Stimulated activated CD4-positive, alpha-beta T cell treated with anti-CD3 and anti-CD28 coated beads, Interleukin-1b, Interleukin-23, amount 100 ng/mL, for 48 hours (primary cell): ENCODE results near the gene PLEKHG3.
A peak's percentile ranks its signal among the peaks of the same experiment; 100 is the strongest.

Experiments
- DNase-seq: peaks from one replicate; pipeline ENCODE4 v3.0.0-alpha.2; 2020

PLEKHG3 gene

GRCh38 chr14:64748995-64749714, 44.9 kb downstream of the PLEKHG3 start:
- no peak for DNase-seq

GRCh38 chr14:64752909-64753308, 48.7 kb downstream of the PLEKHG3 start:
- DNase-seq: no peak

DNA sequence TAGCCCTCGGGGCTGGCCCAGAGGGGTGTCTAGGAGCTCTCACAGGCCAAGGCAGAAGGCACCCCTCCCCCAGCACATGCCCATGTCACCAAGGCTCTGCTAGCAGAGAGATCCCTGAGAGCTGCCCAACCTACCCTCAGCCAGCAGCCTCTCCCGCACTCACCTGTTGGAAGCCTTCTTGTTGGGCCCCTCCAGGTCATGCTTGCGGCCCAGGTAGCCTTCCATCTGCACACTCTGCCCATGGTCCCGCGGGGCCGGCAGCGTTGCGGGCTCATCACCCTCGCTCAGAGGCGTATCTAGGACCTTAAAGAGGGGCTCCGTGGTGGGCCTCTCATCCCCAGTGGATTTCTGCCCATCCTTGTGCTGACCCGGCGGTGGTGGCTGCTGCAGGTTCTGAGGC, 49.1 kb downstream of the PLEKHG3 start:
- DNase-seq: no peak

GRCh38 chr14:64753999-64754398, 49.8 kb downstream of the PLEKHG3 start:
- no peak for DNase-seq

DNA sequence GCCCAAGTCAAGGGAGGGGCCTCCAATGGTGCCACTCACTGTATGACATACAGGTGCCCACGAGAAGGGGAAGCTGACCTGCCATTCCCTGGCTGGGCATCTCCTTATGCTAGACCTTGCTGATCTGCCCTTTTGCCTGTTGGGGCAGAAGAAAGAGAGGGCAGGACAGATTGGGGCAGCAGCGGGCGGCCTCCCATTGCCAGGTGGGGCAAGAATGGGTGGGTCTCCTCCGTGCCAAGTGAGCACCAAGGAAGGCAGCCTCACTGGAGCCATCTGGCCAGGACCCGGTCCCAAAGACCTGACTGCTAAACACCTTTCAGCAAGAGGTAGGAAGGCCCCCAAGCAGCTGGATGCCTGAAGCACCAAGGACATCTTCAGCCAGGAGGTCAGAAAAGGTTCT, 50.5 kb downstream of the PLEKHG3 start:
- DNase-seq: no peak

DNA sequence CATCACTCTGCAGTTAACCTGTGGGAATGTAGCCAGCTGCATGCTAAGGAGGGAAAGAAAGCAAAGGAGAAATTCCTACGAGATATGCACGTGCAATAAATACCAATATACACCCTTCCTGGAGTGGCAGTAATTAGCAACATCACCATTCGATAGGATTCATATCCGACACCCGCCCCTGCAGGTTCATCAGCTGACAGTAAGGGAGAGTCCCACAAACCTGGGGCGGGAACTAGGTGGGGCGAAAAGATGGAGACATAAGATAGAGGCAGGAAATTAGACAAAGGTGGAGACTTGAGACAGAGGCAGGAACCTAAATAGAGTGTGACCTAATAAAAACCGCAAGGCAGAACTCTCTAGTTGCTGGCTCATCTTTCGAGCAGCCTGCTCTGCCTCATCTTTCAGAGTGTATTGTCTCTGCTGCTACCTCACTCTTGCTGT, 51.6 kb downstream of the PLEKHG3 start:
- DNase-seq: peak; percentile 44

- DNase-seq: no peak
These were observed 52.5 kb downstream of the PLEKHG3 start for GRCh38 chr14:64756712-64757111.

- DNase-seq: no peak
These were observed 53.4 kb downstream of the PLEKHG3 start for GRCh38 chr14:64757601-64758000.

DNA sequence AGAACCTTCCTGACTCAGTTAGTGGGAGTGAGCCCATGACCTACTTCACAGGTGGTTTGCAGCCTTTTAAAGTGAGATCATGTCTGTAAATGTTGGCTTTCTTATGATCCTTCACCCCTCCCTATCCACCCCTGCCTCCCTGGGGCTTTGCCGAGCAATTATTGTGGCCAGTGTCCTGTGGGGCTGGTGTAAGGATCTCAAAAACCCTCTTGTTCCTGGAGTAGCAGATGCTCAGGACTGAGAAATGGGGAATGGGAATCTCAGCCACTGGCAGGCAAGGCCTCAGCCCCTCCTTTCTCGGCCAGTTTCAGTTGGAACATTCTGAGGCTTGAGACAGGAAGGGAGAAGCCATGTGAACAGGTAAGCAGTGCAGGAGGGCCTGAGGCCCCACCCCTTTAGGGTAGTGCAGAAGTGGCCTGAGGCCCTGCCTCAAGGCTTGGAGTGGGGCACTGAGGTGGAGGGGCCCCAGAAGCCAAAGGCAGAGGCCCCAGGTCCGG, 53.8 kb downstream of the PLEKHG3 start:
- DNase-seq: no peak

GRCh38 chr14:64758691-64759554, 54.7 kb downstream of the PLEKHG3 start:
- DNase-seq: no peak

- no peak for DNase-seq
These were observed 55.3 kb downstream of the PLEKHG3 start for GRCh38 chr14:64759555-64759938.

GRCh38 chr14:64760146-64760755, 56.0 kb downstream of the PLEKHG3 start:
- peak; percentile 56 for DNase-seq

DNA sequence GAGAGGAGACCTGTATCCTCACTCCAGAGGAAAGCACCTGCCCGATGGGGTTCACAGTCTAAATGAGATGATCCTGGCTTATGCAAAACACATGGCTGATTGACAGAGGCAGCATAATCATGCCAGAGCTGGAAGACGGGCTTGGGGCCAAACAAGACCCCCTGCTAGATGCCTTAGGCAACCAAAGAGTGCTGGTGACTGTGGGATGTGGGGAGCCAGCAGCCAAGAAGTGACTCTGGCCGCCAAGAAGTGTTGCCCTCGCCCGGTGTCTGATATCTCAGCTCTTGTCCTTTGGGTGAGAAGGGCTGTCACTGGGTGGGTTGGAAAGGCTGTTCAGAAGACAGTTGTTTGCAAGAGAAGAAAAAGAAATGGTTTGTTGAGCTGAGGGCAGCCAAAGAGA, 56.7 kb downstream of the PLEKHG3 start:
- DNase-seq: no peak

GRCh38 chr14:64761441-64762043, 57.3 kb downstream of the PLEKHG3 start:
- DNase-seq: no peak

DNA sequence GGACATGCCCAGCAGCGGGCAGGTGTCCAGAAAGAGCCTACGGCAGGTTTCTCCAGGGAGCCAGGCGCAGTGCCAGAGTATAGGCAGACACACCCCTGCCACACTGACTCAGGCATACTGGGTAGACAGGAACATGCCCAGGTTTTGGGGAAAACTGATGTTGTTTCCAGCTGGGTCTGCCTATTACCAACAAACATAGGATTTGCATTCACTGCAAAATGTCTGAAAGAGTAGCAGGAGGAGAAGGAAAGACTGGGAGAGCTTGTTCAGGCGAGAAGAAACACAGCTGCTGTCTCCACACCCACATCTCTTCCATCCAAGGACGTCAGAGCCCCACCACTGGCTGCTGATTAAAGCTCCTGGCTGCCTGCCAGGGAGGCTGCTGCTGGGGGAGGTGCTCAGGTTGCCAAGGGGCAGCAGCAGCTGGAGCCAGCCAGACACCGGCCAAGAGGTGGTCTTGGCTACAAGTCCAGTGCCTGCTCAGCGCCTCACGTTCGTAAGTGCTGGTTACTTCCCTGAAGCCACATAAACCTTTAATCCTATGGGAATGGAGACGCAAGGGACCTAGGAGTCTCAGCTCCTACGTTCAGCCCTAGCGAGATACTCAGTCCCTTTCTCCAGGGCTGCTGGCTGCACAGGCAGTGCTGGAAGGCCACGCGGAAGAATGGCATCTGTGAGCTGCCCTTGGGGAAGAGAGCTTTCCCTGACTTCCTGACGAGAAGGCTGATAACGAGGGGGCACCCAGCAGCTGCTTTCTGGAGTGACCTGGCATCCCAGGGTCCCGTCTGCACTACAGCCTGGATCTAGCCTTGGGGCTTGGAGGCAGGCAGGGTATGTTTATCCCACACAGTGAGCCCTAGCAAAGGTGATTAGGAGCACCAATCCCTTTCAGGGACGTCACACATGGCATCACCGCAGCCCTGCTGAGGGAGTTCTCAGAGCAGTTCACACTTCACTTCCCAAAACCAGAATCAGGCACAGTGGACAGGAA, 58.1 kb downstream of the PLEKHG3 start:
- peak; percentile 35 for DNase-seq

- DNase-seq: no peak
These were observed 59.0 kb downstream of the PLEKHG3 start for GRCh38 chr14:64763085-64763782.

- DNase-seq: no peak
These were observed 59.8 kb downstream of the PLEKHG3 start for GRCh38 chr14:64763801-64764621.

GRCh38 chr14:64764641-64765520, 60.7 kb downstream of the PLEKHG3 start:
- DNase-seq: peak; percentile 71

GRCh38 chr14:64765740-64766302, 61.6 kb downstream of the PLEKHG3 start:
- DNase-seq: no peak
